Gastrocnemius medialis (tissue), 4 donors: Measurements from ENCODE around the gene SNAP47. TPM values are rescaled to one million over a fixed set of nuclear protein-coding genes. Genes with fewer than 3 reads are reported as not detected.

Experiments used
- ATAC-seq, 2 donors: fragments of 150-250 bp; one replicate each; pipeline ENCODE4 v1.9.1; 2016
- DNase-seq, 2 donors: peaks; one replicate each; pipeline ENCODE4 v3.0.0-alpha.2; 2019
- H3K27ac ChIP-seq, 4 donors: fragments of 200-600 bp; sonication (generic); 1 replicate in 1 of 4; 2 replicates in 3 of 4; pipeline ENCODE4 v1.5.1; 2016 to 2018; ENCODE audit warnings: mild to moderate bottlenecking in 2 of 4, moderate library complexity in 1 of 4
- H3K27me3 ChIP-seq, 3 donors: fragments of 200-600 bp; sonication (generic) in 2 of 3; 1 replicate in 1 of 3; 2 replicates in 2 of 3; pipeline versions ENCODE4 v1.5.1 to v1.6.0; 2016 to 2019; ENCODE audit warnings: mild to moderate bottlenecking in 1 of 3, moderate library complexity in 1 of 3
- H3K36me3 ChIP-seq, 2 donors: fragments of 200-600 bp; sonication (generic) in 1 of 2; one replicate each; pipeline ENCODE4 v1.5.1; 2017 to 2018
- H3K4me1 ChIP-seq, 2 donors: fragments of 200-600 bp; sonication (generic) in 1 of 2; one replicate each; pipeline ENCODE4 v1.5.1; 2016 to 2017; ENCODE audit warnings: mild to moderate bottlenecking in 2 of 2
- H3K4me3 ChIP-seq, 4 donors: fragments of 200-600 bp; sonication (generic) in 3 of 4; 1 replicate in 1 of 4; 2 replicates in 3 of 4; pipeline ENCODE4 v1.5.1; 2016 to 2019; ENCODE audit warnings: mild to moderate bottlenecking in 2 of 4
- H3K9me3 ChIP-seq, 3 donors: fragments of 200-600 bp; sonication (generic) in 2 of 3; 1 replicate in 1 of 3; 2 replicates in 2 of 3; pipeline ENCODE4 v1.5.1; 2016 to 2019
- POLR2A ChIP-seq, 2 donors: fragments of 450-650 bp; IDR thresholded peaks; one replicate each; pipeline ENCODE4 v1.6.1; 2017; ENCODE audit warnings: antibody characterized with exemption in 2 of 2, mild to moderate bottlenecking in 2 of 2, moderate library complexity in 2 of 2
- in situ Hi-C, 4 donors: fragments of 200-750 bp; cut with MboI; loops; one replicate each; pipeline versions ENCODE4 v1.15.0 to v1.8.0; 2017; ENCODE audit warnings: low sequenced_read_pairs in 4 of 4
- intact Hi-C: fragments of 100-400 bp; cut with DNase I; formaldehyde crosslinking; loops from one replicate; pipeline ENCODE4 v1.15.1; 2023; ENCODE audit warnings: low total_unique reads
- total RNA-seq, 4 donors: library from RNA; depleted of rRNA; stranded (reverse); fragments of >200 nt; gene quantifications; one replicate each; pipeline versions ENCODE4 v1.1.0 to v1.2.3, GENCODE V29; 2016
- TF ChIP-seq, protein P1 (sequence below), 5 experiments: fragments of 450-650 bp in 3 of 5; fragments of 200-600 bp in 2 of 5; sonication (generic) in 2 of 5; IDR thresholded peaks in 4 of 5; conservative IDR thresholded peaks in 1 of 5; 1 replicate in 4 of 5; 2 replicates in 1 of 5; pipeline ENCODE4 v1.5.1; 2016 to 2019; ENCODE audit warnings: antibody characterized with exemption in 5 of 5, mild to moderate bottlenecking in 3 of 5, moderate library complexity in 3 of 5

The SNAP47 gene
- total RNA-seq, 4 donors from 2014 or later, result 30.2 to 42.7 (median 37.9) TPM

DNA sequence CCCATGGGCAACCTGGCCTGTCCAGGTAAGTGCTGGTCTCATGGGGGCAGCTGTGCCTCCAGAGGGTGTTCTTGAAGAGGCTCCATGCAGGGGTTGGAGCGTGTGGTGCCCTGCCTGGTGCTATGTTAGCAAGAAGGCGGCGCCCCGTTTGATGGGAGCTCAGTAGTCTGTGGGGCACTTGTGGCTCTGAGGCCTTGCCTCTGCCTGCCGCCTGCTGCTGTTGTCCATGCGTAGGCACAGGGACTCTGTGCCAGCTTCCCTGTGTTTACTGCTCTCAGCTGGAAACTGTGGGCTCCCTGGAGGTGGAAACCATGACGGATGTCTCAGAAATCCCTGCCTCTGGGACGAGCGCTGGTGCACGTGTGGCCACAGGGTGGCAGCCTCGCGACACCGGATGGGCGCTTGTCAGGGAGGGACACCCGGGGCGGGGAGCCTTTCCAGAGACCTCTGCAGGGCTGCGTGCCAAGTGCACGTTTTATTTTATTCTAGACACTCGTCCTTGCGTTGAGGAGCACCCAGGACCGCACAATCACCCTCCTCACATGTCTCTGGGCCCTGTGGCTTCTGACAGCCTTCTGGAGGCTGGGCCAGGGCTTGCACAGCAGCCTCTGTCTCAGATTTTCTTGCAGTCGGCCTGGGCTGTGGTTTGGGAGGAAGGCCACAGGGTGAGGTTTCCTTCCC lies 27.1 kb downstream of the SNAP47 start:
- Histone ChIP-seq H3K27me3 (no peaks in the 10 kb centered on the region), H3K4me3 (no peak overlapping the region), H3K27ac (peak overlapping the region; percentile 90 to 95 (median 92)), H3K9me3 (no peaks in the 10 kb centered on the region), H3K36me3 (peaks cover 0 to 7% of the 10 kb centered on the region in 2 donors), H3K4me1 (peaks cover 48 to 54% of the 10 kb centered on the region in 2 donors)
- DNase-seq, result peak; percentile 71 to 85
- intact Hi-C loops, result loop anchor here (1.0 kb wide), 3 partner anchors 25 to 192 kb away; no protein-coding TSS in a partner anchor
- in situ Hi-C loops, result loop anchor here (5.0 to 25.0 kb wide), 5 partner anchors 172 to 325 kb away; partner anchors contain the start of gene ARF1 (in 1 of the 4)
- TF ChIP-seq, protein P1, sequence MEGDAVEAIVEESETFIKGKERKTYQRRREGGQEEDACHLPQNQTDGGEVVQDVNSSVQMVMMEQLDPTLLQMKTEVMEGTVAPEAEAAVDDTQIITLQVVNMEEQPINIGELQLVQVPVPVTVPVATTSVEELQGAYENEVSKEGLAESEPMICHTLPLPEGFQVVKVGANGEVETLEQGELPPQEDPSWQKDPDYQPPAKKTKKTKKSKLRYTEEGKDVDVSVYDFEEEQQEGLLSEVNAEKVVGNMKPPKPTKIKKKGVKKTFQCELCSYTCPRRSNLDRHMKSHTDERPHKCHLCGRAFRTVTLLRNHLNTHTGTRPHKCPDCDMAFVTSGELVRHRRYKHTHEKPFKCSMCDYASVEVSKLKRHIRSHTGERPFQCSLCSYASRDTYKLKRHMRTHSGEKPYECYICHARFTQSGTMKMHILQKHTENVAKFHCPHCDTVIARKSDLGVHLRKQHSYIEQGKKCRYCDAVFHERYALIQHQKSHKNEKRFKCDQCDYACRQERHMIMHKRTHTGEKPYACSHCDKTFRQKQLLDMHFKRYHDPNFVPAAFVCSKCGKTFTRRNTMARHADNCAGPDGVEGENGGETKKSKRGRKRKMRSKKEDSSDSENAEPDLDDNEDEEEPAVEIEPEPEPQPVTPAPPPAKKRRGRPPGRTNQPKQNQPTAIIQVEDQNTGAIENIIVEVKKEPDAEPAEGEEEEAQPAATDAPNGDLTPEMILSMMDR (IDR thresholded peaks at IDR 0.05 in 4 of 5, conservative IDR thresholded peaks at IDR 0.05 in 1 of 5), result peak; percentile 91 to 94 (median 93)
- no peak for TF ChIP-seq POLR2A (IDR thresholded peaks at IDR 0.05)
- ATAC-seq, result peak; percentile 27 to 40

DNA sequence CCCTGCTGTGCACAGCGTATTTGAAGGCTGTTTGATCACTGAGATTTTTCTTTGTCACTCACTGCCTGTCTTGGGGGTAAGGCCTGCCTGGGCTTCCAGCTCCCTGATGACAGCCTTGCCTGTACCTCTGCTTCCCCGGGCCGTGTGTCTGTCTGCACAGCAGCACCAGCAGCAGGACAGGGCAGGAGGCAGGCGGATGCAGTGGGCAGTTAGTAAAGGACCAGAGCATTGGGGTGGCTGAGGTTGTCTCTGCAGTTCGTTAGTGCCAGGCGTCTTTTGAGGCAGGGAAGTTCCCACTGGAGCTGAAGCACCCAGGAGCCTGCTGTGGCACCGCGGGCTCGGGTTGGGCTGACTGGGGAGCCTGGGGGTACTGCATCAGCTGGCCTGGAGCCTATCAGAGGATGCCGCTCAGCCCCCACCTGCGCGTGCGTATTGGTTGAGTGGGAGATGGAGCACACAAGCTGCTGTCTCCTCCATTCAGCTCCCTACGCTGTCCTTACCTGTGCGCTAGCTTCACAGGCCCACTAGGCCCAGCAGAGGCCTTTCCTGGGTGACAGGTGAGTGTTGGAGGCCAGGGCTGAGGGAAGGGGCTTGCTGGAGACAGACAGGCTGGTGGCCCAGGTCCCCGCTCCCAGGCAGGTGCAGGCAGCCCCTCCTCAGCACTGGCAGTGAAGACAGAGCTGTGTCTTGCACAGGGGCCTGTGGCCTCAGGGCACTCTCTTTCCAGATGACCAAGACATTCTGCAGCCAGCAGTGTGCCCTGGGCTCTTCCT lies 28.2 kb downstream of the SNAP47 start:
- no peak overlapping the region for H3K4me3 ChIP-seq
- no peak for ATAC-seq
- peaks cover 0 to 17% of the 10 kb centered on the region in 2 donors for H3K36me3 ChIP-seq
- H3K27me3 ChIP-seq, result no peaks in the 10 kb centered on the region
- intact Hi-C loops (no loop called here), in situ Hi-C loops (loop anchor here (5.0 to 25.0 kb wide), 5 partner anchors 171 to 324 kb away; partner anchors contain the start of gene ARF1 (in 1 of the 4))
- no peak for DNase-seq
- H3K27ac ChIP-seq, result peak overlapping the region in 2 of 4 donors; percentile 90 to 91
- TF ChIP-seq, protein P1 (IDR thresholded peaks at IDR 0.05 in 4 of 5, conservative IDR thresholded peaks at IDR 0.05 in 1 of 5), result no peak
- no peak for TF ChIP-seq POLR2A (IDR thresholded peaks at IDR 0.05)
- H3K9me3 ChIP-seq, result no peaks in the 10 kb centered on the region
- peaks cover 37 to 43% of the 10 kb centered on the region in 2 donors for H3K4me1 ChIP-seq

DNA sequence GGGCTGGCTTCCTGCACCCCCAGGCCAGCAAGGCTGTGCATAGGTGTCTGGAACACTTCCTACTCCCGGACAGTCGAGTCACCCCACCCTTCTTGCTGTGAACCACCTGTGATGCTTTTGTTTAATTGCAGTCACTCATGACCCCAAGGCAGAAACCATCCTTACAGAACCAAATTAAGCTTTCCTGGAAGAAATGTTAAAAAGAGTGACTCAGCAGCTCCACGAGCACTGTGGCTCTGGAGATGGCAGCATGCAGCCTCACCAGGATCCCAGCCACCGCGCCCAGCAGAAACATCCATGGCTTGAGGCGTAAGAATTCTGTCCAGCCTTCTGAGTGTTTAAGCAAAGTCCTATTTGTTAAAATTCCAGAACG lies 28.8 kb downstream of the SNAP47 start:
- intact Hi-C loops (no loop called here), in situ Hi-C loops (loop anchor here (5.0 to 25.0 kb wide), 5 partner anchors 171 to 323 kb away; partner anchors contain the start of gene ARF1 (in 1 of the 4))
- no peak for TF ChIP-seq POLR2A (IDR thresholded peaks at IDR 0.05)
- TF ChIP-seq, protein P1 (IDR thresholded peaks at IDR 0.05 in 4 of 5, conservative IDR thresholded peaks at IDR 0.05 in 1 of 5), result no peak
- Histone ChIP-seq H3K9me3 (no peaks in the 10 kb centered on the region), H3K4me1 (peaks cover 32 to 37% of the 10 kb centered on the region in 2 donors), H3K4me3 (no peak overlapping the region), H3K27ac (no peak overlapping the region), H3K36me3 (peaks cover 0 to 21% of the 10 kb centered on the region in 2 donors), H3K27me3 (no peaks in the 10 kb centered on the region)
- no peak for ATAC-seq
- no peak for DNase-seq

DNA sequence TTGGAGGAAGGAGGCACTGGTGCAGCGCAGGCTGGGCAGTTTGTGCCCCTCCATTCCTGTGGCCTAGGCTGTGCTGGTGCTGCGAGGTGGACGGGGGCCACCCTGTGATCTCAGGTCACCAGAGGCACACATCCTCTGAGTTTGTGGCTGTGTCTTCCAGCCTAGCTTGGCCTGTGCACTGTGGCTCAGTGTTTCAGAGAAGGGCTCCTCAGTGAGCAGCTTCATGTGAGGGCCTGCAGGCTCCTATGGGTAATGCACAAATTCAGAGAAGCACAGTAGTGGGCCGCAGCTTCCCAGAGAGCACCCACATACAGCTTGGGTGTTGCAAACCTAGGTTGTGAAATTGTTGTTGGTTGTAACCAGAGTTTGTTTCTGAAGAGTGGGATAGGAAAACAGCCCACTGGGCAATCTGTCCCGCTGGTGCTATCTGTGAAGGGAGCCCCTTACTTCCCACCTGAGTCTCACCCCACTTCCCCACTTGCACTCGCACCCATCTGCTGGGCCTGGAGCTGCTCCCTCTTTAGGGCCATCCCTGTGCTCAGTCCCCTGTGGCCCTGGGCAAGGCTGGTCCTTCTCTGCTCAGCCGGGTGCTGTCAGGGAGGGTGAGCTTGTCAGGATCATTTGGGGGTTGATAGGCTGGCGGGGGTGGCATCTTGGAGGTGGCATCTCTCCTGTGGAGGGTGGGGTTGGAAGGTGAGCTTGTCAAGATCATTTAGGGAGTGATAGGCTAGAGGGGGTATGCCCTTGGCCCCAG lies 30.2 kb downstream of the SNAP47 start:
- in situ Hi-C loops, result loop anchor here in 3 of 4 donors (10.0 to 25.0 kb wide), 4 partner anchors 169 to 322 kb away; partner anchors contain the start of gene ARF1 (in 1 of the 3)
- peaks cover 0 to 21% of the 10 kb centered on the region in 2 donors for H3K36me3 ChIP-seq
- DNase-seq, result no peak

More for the DNA sequence above, 30.2 kb downstream of the SNAP47 start:
- Histone ChIP-seq H3K4me1 (peaks cover 17 to 25% of the 10 kb centered on the region in 2 donors), H3K27ac (no peak overlapping the region), H3K27me3 (no peaks in the 10 kb centered on the region), H3K4me3 (no peak overlapping the region), H3K9me3 (no peaks in the 10 kb centered on the region)
- no peak for TF ChIP-seq POLR2A (IDR thresholded peaks at IDR 0.05)
- TF ChIP-seq, protein P1 (IDR thresholded peaks at IDR 0.05 in 4 of 5, conservative IDR thresholded peaks at IDR 0.05 in 1 of 5), result no peak
- ATAC-seq, result no peak
- intact Hi-C loops, result no loop called here
